Lung microvascular endothelial cell (primary cell): Measurements from ENCODE around the gene KLK5. TPM values are rescaled to one million over a fixed set of nuclear protein-coding genes. Genes with fewer than 3 reads are reported as not detected.
"Not testable (repeated sequence)": the region's sequence is repeated elsewhere in the genome, so short reads cannot be mapped to it uniquely, and the experiment has no call there.

Source experiments
- DNase-seq, 2 donors: peaks; one replicate each; pipeline versions ENCODE4 v3.0.0 to v3.0.0-alpha.2; 2010; ENCODE audit warnings: low read depth in 2 of 2
- total RNA-seq: library from RNA; depleted of rRNA; stranded (reverse); fragments of >200 nt; gene quantifications from 2 replicates; pipeline ENCODE4 v1.2.1, GENCODE V29; 2014

Gene KLK5
- not detected in 2 replicates for total RNA-seq

GRCh38 chr19:50952910-50953309, at the start of gene KLK5:
Gene KLK5 (minus strand): TSS chr19:50953038. CDS start chr19:50952657, 381 bp downstream.
- no peak for DNase-seq

GRCh38 chr19:51002089-51002532, 49.3 kb upstream of the KLK5 start:
- no peak for DNase-seq

GRCh38 chr19:51001515-51001914, 48.7 kb upstream of the KLK5 start, which contains the start of gene KLK8:
Gene KLK8 (minus strand): TSS chr19:51001604. CDS start chr19:51001167, 437 bp downstream.
- DNase-seq, result no peak

GRCh38 chr19:51000981-51001380, 48.1 kb upstream of the KLK5 start:
- DNase-seq, result no peak

GRCh38 chr19:51000426-51000825, 47.6 kb upstream of the KLK5 start:
- DNase-seq, result no peak

GRCh38 chr19:50998686-50999085, 45.8 kb upstream of the KLK5 start:
- DNase-seq, result no peak

GRCh38 chr19:50998061-50998460, 45.2 kb upstream of the KLK5 start:
- DNase-seq, result no peak

- DNase-seq, result no peak
Observed at GRCh38 chr19:50994129-50994528, 41.3 kb upstream of the KLK5 start.

GRCh38 chr19:50992666-50993035, 39.8 kb upstream of the KLK5 start:
- no peak for DNase-seq

- DNase-seq, result not testable (repeated sequence)
Observed at GRCh38 chr19:50984416-50984815, 31.6 kb upstream of the KLK5 start.

- no peak for DNase-seq
Observed at GRCh38 chr19:50983625-50984292, 30.9 kb upstream of the KLK5 start, which contains the start of gene KLK7. Gene KLK7 (minus strand): TSS chr19:50983917. CDS start chr19:50982399, 1,518 bp downstream.

GRCh38 chr19:50982186-50982585, 29.3 kb upstream of the KLK5 start:
- DNase-seq, result no peak

- DNase-seq, result no peak
Observed at GRCh38 chr19:50981587-50982146, 28.8 kb upstream of the KLK5 start.

- no peak for DNase-seq
Observed at GRCh38 chr19:50980208-50980607, 27.4 kb upstream of the KLK5 start.

- DNase-seq, result no peak
Observed at GRCh38 chr19:50979758-50980157, 26.9 kb upstream of the KLK5 start.

- no peak for DNase-seq
Observed at GRCh38 chr19:50978772-50979390, 26.0 kb upstream of the KLK5 start.

- DNase-seq, result no peak
Observed at GRCh38 chr19:50977626-50978025, 24.8 kb upstream of the KLK5 start.

- DNase-seq, result no peak
Observed at GRCh38 chr19:50975766-50976165, 22.9 kb upstream of the KLK5 start.

GRCh38 chr19:50974702-50975556, 22.1 kb upstream of the KLK5 start:
- no peak for DNase-seq

GRCh38 chr19:50972795-50973376, 20.0 kb upstream of the KLK5 start:
- DNase-seq, result no peak

GRCh38 chr19:50969810-50970209, 17.0 kb upstream of the KLK5 start:
- not testable (repeated sequence) for DNase-seq

- DNase-seq, result no peak
Observed at GRCh38 chr19:50969413-50969760, 16.5 kb upstream of the KLK5 start, which contains the start of gene KLK6. Gene KLK6 (minus strand): TSS chr19:50969591. CDS start chr19:50968104, 1,487 bp downstream.
